ENCODE data around the gene RRP7A.
A peak's percentile ranks its signal among the peaks of the same experiment; 100 is the strongest.
"Not testable (repeated sequence)": the region's sequence is repeated elsewhere in the genome, so short reads cannot be mapped to it uniquely, and the experiment has no call there.

Gene RRP7A

DNA sequence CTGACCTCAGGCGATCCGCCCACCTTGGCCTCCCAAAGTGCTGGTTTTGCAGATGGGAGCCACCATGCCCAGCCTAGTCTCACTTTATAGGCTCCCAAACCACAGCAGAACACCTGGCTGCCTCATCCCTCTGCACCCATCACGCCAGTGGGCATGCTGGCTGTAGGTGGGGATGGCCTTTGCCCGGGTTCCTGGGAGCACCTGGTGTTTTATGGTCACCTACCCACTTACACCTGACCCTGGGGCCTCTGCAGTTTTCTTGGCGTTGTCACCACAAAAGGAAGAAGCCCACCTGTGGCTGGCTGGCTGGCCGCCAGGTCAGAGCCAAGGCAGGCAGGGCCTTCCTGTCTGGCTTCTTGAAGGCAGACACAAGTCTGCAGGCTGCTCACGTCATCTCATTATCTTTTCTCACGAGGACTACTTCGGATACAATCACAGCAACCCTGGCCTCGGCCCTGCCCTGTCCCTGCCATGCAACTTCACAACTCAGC is 8.2 kb downstream of the RRP7A start:
- H3K4me3 ChIP-seq (ENCODE audit: low read depth, low read length), result no peak overlapping the region
- H3K27ac ChIP-seq, result no peak overlapping the region
- TF ChIP-seq, protein P1, sequence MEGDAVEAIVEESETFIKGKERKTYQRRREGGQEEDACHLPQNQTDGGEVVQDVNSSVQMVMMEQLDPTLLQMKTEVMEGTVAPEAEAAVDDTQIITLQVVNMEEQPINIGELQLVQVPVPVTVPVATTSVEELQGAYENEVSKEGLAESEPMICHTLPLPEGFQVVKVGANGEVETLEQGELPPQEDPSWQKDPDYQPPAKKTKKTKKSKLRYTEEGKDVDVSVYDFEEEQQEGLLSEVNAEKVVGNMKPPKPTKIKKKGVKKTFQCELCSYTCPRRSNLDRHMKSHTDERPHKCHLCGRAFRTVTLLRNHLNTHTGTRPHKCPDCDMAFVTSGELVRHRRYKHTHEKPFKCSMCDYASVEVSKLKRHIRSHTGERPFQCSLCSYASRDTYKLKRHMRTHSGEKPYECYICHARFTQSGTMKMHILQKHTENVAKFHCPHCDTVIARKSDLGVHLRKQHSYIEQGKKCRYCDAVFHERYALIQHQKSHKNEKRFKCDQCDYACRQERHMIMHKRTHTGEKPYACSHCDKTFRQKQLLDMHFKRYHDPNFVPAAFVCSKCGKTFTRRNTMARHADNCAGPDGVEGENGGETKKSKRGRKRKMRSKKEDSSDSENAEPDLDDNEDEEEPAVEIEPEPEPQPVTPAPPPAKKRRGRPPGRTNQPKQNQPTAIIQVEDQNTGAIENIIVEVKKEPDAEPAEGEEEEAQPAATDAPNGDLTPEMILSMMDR (IDR thresholded peaks at IDR 0.05), result no peak
- no peaks in the 10 kb centered on the region for H3K9me3 ChIP-seq (ENCODE audit: control insufficient read depth, low read length)
- no peak overlapping the region for H2AFZ ChIP-seq
- no peaks in the 10 kb centered on the region for H3K36me3 ChIP-seq (ENCODE audit: control insufficient read depth, insufficient read depth, low read length)
- H3K9ac ChIP-seq, result no peak overlapping the region
- H3K4me2 ChIP-seq (ENCODE audit: low read length), result no peak overlapping the region
- no peaks in the 10 kb centered on the region for H3K4me1 ChIP-seq
- H3K79me2 ChIP-seq, result no peaks in the 10 kb centered on the region
- no peaks in the 10 kb centered on the region for H3K27me3 ChIP-seq (ENCODE audit: control insufficient read depth, insufficient read depth, low read length)

- H3K4me1 ChIP-seq, result no peaks in the 10 kb centered on the region
- TF ChIP-seq, protein P1 (IDR thresholded peaks at IDR 0.05), result no peak
- no peaks in the 10 kb centered on the region for H3K27me3 ChIP-seq (ENCODE audit: control insufficient read depth, insufficient read depth, low read length)
- no peak overlapping the region for H3K4me2 ChIP-seq (ENCODE audit: low read length)
- H3K9ac ChIP-seq, result no peak overlapping the region
- no peaks in the 10 kb centered on the region for H3K79me2 ChIP-seq
- no peak overlapping the region for H3K27ac ChIP-seq
- no peak overlapping the region for H3K4me3 ChIP-seq (ENCODE audit: low read depth, low read length)
- H3K36me3 ChIP-seq (ENCODE audit: control insufficient read depth, insufficient read depth, low read length), result no peaks in the 10 kb centered on the region
- H2AFZ ChIP-seq, result no peak overlapping the region
- H3K9me3 ChIP-seq (ENCODE audit: control insufficient read depth, low read length), result no peaks in the 10 kb centered on the region
These were observed 10.0 kb downstream of the RRP7A start for GRCh38 chr22:42509548-42509947.

DNA sequence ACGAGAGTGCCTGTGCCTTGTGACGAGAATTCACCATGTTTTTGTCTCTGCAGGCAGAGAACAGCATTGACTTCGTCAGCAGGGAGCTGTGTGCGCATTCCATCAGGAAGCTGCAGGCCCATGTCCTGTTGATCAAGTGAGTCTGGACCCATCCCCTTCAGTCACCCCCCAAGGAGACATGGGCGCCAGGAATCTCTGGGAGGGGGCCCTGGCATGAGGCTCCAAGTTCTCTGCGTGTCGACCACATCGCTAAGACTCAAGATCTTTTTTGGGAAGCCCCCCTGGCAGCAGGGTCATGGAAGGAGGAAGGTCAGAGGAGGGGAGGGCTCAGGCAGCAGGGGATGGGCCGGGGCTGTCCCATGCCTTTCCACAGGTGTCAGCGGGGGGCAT is 10.6 kb downstream of the RRP7A start:
- H3K9ac ChIP-seq; H3K27me3 ChIP-seq (ENCODE audit: control insufficient read depth, insufficient read depth, low read length); H3K4me1 ChIP-seq; H2AFZ ChIP-seq; H3K79me2 ChIP-seq; H3K4me2 ChIP-seq (ENCODE audit: low read length); H3K36me3 ChIP-seq (ENCODE audit: control insufficient read depth, insufficient read depth, low read length); H3K4me3 ChIP-seq (ENCODE audit: low read depth, low read length); H3K27ac ChIP-seq; H3K9me3 ChIP-seq (ENCODE audit: control insufficient read depth, low read length): not testable (repeated sequence)

DNA sequence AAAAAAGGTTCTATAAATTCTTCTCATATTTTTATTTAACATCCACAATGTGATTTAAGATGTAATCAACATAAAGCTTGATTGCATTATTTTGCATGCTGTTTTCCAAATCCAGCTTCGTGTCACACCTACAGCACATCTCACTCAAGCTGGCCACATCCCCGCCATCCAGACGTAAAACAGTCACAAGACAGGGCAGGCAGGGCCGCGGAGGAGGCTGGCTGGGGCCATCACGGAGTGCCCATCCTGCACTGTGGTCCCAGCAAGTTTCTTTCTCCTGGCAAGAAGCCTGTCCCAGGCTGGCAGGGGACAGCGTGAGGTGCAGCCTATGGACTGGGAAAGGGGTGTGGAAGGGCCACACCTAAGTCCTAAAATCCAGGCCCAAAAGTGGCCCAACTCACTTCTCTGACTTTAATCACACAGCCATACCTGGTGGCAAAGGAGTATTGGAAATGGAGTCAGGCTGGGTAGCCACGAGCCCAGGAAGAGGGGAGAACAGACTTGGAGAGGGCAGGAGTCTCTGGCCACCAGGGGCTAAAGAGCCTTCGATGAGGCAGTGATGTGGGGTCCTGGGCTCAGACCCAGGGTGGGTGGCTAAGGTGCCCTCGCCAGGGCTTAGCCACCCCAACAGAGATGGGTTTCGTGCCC is 11.1 kb downstream of the RRP7A start:
- not testable (repeated sequence) for H2AFZ ChIP-seq; H3K27me3 ChIP-seq (ENCODE audit: control insufficient read depth, insufficient read depth, low read length); H3K4me3 ChIP-seq (ENCODE audit: low read depth, low read length); H3K36me3 ChIP-seq (ENCODE audit: control insufficient read depth, insufficient read depth, low read length); H3K9me3 ChIP-seq (ENCODE audit: control insufficient read depth, low read length); H3K27ac ChIP-seq; H3K9ac ChIP-seq; H3K4me1 ChIP-seq; H3K4me2 ChIP-seq (ENCODE audit: low read length); H3K79me2 ChIP-seq

DNA sequence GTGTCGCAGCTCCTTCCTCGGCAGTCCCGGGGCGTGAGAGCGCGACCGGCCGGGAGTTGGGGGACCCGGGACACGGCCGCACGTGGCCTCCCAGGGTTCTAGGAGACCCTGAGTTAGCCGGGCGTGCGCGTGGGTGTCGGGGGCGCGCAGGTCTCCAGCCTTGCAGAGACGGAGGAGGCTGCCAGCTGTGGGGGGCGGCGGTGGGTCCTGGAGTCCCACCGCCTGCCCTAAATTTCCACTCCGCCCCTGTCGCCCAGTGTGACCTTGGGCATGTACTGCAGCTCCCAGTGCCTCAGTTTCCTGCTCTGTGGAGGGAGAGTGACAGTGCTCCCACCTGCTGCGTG is 18.8 kb downstream of the RRP7A start:
- no peak overlapping the region for H3K27ac ChIP-seq
- peaks cover 2% of the 10 kb centered on the region for H3K4me1 ChIP-seq
- TF ChIP-seq, protein P1 (IDR thresholded peaks at IDR 0.05), result no peak
- no peak overlapping the region for H2AFZ ChIP-seq
- no peaks in the 10 kb centered on the region for H3K27me3 ChIP-seq (ENCODE audit: control insufficient read depth, insufficient read depth, low read length)
- H3K4me2 ChIP-seq (ENCODE audit: low read length), result peak overlapping the region; percentile 87
- H3K9me3 ChIP-seq (ENCODE audit: control insufficient read depth, low read length), result no peaks in the 10 kb centered on the region
- H3K36me3 ChIP-seq (ENCODE audit: control insufficient read depth, insufficient read depth, low read length), result no peaks in the 10 kb centered on the region
- peak overlapping the region; percentile 66 for H3K4me3 ChIP-seq (ENCODE audit: low read depth, low read length)
- H3K9ac ChIP-seq, result no peak overlapping the region
- no peaks in the 10 kb centered on the region for H3K79me2 ChIP-seq

All from parathyroid adenoma (tissue), 2 donors.